Measurements from ENCODE around the gene APC2. TPM values are rescaled to one million over a fixed set of nuclear protein-coding genes. Genes with fewer than 3 reads are reported as not detected.
A peak's percentile ranks its signal among the peaks of the same experiment; 100 is the strongest.

APC2 gene
- total and polyA plus RNA-seq, 10 donors: 0.02 to 0.56 (median 0.14) TPM

- Histone ChIP-seq H3K27ac (no peak overlapping the region), H3K36me3 (no peaks in the 10 kb centered on the region), H3K9me3 (peaks cover 0 to 9% (median 0%) of the 10 kb centered on the region in 8 donors), H3K4me1 (peaks cover 8 to 29% (median 19%) of the 10 kb centered on the region in 6 donors), H3K27me3 (replicated peaks in 1 of 7) (peaks cover 0 to 93% (median 21%) of the 10 kb centered on the region in 7 donors), H3K4me3 (peak overlapping the region in 1 of 8 donors; percentile 24)
- intact Hi-C loops (cut with DNase I; ENCODE audit: low total_unique reads): no loop called here
- no peak for TF ChIP-seq CTCF (IDR thresholded peaks at IDR 0.05 in 8 of 11, conservative IDR thresholded peaks at IDR 0.05 in 3 of 11)
- TF ChIP-seq POLR2AphosphoS5 (IDR thresholded peaks at IDR 0.05): no peak
- no peak for TF ChIP-seq POLR2A (IDR thresholded peaks at IDR 0.05)
- no peak for DNase-seq
- WGBS, 5 donors: 53 to 63% (median 57%) methylated on average over 22 to 23 of the region's 23 CpGs
Measured at GRCh38 chr19:1503925-1504773, 54.2 kb downstream of the APC2 start.

- Histone ChIP-seq H3K4me3 (no peak overlapping the region), H3K9me3 (peaks cover 0 to 9% (median 0%) of the 10 kb centered on the region in 8 donors), H3K36me3 (no peaks in the 10 kb centered on the region), H3K27me3 (replicated peaks in 1 of 7) (peaks cover 0 to 91% (median 21%) of the 10 kb centered on the region in 7 donors), H3K27ac (no peak overlapping the region), H3K4me1 (peaks cover 8 to 29% (median 19%) of the 10 kb centered on the region in 6 donors)
- WGBS, 5 donors: 66 to 75% (median 72%) methylated on average over 8 of the region's 8 CpGs
- intact Hi-C loops (cut with DNase I; ENCODE audit: low total_unique reads): no loop called here
- DNase-seq: no peak
- TF ChIP-seq POLR2A (IDR thresholded peaks at IDR 0.05) (no peak), CTCF (IDR thresholded peaks at IDR 0.05 in 8 of 11, conservative IDR thresholded peaks at IDR 0.05 in 3 of 11) (no peak), POLR2AphosphoS5 (IDR thresholded peaks at IDR 0.05) (no peak)
Measured at GRCh38 chr19:1505012-1505411, 55.1 kb downstream of the APC2 start.

- WGBS, 5 donors: 87 to 92% (median 89%) methylated on average over 19 to 45 of the region's 45 CpGs
- intact Hi-C loops (cut with DNase I; ENCODE audit: low total_unique reads): no loop called here
- Histone ChIP-seq H3K4me1 (peaks cover 8 to 29% (median 19%) of the 10 kb centered on the region in 6 donors), H3K27ac (no peak overlapping the region), H3K36me3 (no peaks in the 10 kb centered on the region), H3K4me3 (no peak overlapping the region), H3K27me3 (replicated peaks in 1 of 7) (peaks cover 0 to 96% (median 28%) of the 10 kb centered on the region in 7 donors), H3K9me3 (peaks cover 0 to 9% (median 0%) of the 10 kb centered on the region in 8 donors)
- no peak for DNase-seq
- TF ChIP-seq POLR2A (IDR thresholded peaks at IDR 0.05) (no peak), POLR2AphosphoS5 (IDR thresholded peaks at IDR 0.05) (no peak), CTCF (IDR thresholded peaks at IDR 0.05 in 8 of 11, conservative IDR thresholded peaks at IDR 0.05 in 3 of 11) (no peak)
Measured at GRCh38 chr19:1505991-1506881, 56.3 kb downstream of the APC2 start.
